ENCODE data around the gene CRYBB3.

- TF ChIP-seq POLR2AphosphoS5 (IDR thresholded peaks at IDR 0.05; ENCODE audit: low read depth, low read length) (no peak), POLR2A (IDR thresholded peaks at IDR 0.05; ENCODE audit: low read depth, low read length) (no peak), TAF1 (IDR thresholded peaks at IDR 0.05; ENCODE audit: low read depth, low read length) (no peak), SPI1 (IDR thresholded peaks at IDR 0.05; ENCODE audit: low read depth, low read length) (no peak), POU2F2 (IDR thresholded peaks at IDR 0.05; ENCODE audit: low read depth, low read length) (no peak), PAX5 (IDR thresholded peaks at IDR 0.05; ENCODE audit: insufficient read depth, low read length, severe bottlenecking) (no peak)
Measured at GRCh38 chr22:25199731-25200520, at the start of gene CRYBB3.
